Natural killer cell (primary cell): ENCODE results near the gene GNB1L. TPM values are rescaled to one million over a fixed set of nuclear protein-coding genes. Genes with fewer than 3 reads are reported as not detected.

ENCODE experiments used
- ATAC-seq, 3 donors: fragments of 150-1000 bp in 2 of 3; fragments of 200-7000 bp in 1 of 3; cut with Tn5 transposase; 1 replicate in 1 of 3; 2 replicates in 2 of 3; pipeline ENCODE4 v1.10.0; 2021; ENCODE audit warnings: mild to moderate bottlenecking in 2 of 3, moderate library complexity in 2 of 3
- DNase-seq, 2 donors: peaks; one replicate each; pipeline versions ENCODE4 v3.0.0 to v3.0.0-alpha.2; 2013 to 2021; ENCODE audit warnings: mixed read lengths in 1 of 2
- H3K27ac ChIP-seq: one replicate; pipeline ENCODE4 v1.5.1; 2013; ENCODE audit warnings: mild to moderate bottlenecking, low read length
- H3K27me3 ChIP-seq: one replicate; pipeline ENCODE4 v1.6.1; 2013; ENCODE audit warnings: low read length; ENCODE audit not compliant: control insufficient read depth, insufficient read depth
- H3K36me3 ChIP-seq: one replicate; pipeline ENCODE4 v1.6.1; 2013; ENCODE audit warnings: low read length; ENCODE audit not compliant: control insufficient read depth, insufficient read depth
- H3K4me1 ChIP-seq: one replicate; pipeline ENCODE4 v1.6.1; 2013; ENCODE audit warnings: low read length; ENCODE audit not compliant: control insufficient read depth, insufficient read depth
- H3K4me3 ChIP-seq: one replicate; pipeline ENCODE4 v1.5.1; 2013; ENCODE audit warnings: low read length
- H3K9me3 ChIP-seq: one replicate; pipeline ENCODE4 v1.6.1; 2013; ENCODE audit warnings: low read length; ENCODE audit not compliant: control insufficient read depth, insufficient read depth
- H3K27ac Mint-ChIP-seq, 2 donors: one replicate each; pipeline ENCODE4 v1.8.0; 2022; ENCODE audit warnings: mild to moderate bottlenecking in 2 of 2, mixed read lengths in 2 of 2, moderate library complexity in 1 of 2
- H3K27me3 Mint-ChIP-seq, 2 donors: one replicate each; pipeline ENCODE4 v1.8.0; 2022; ENCODE audit warnings: low read depth in 2 of 2, mixed read lengths in 2 of 2
- H3K36me3 Mint-ChIP-seq: one replicate; pipeline ENCODE4 v1.8.0; 2022; ENCODE audit warnings: mixed read lengths
- H3K4me1 Mint-ChIP-seq, 2 donors: one replicate each; pipeline ENCODE4 v1.8.0; 2022; ENCODE audit warnings: mixed read lengths in 2 of 2
- H3K4me3 Mint-ChIP-seq: one replicate; pipeline ENCODE4 v1.8.0; 2022; ENCODE audit warnings: mild to moderate bottlenecking, moderate library complexity, mixed read lengths
- H3K9me3 Mint-ChIP-seq, 2 donors: one replicate each; pipeline ENCODE4 v1.8.0; 2022; ENCODE audit warnings: mixed read lengths in 2 of 2
- WGBS: methylation state at CpG from one replicate; pipeline ENCODE4 v1.1.7; 2013; ENCODE audit warnings: missing lambda C conversion rate; ENCODE audit not compliant: insufficient coverage; 5-methylcytosine and 5-hydroxymethylcytosine counted together
- intact Hi-C: fragments of 100-400 bp; cut with micrococcal nuclease; formaldehyde crosslinking; loops from one replicate; pipeline ENCODE4 v1.14.2; 2022
- total RNA-seq, 4 donors: library from RNA; stranded (reverse); fragments of 120-200 nt in 1 of 4; gene quantifications; one replicate each; pipeline versions ENCODE4 v1.2.3 to v1.2.4, GENCODE V29; 2013 to 2022
- TF ChIP-seq, protein P1 (sequence below): fragments of 200-600 bp; IDR thresholded peaks from one replicate; pipeline ENCODE4 v1.8.0; 2022; ENCODE audit warnings: antibody characterized with exemption

GNB1L gene
- total RNA-seq, 3 donors from 2014 or later (not counting 1 experiment from before 2014, with no cell fraction given): 5.1 to 5.3 (median 5.3) TPM

DNA sequence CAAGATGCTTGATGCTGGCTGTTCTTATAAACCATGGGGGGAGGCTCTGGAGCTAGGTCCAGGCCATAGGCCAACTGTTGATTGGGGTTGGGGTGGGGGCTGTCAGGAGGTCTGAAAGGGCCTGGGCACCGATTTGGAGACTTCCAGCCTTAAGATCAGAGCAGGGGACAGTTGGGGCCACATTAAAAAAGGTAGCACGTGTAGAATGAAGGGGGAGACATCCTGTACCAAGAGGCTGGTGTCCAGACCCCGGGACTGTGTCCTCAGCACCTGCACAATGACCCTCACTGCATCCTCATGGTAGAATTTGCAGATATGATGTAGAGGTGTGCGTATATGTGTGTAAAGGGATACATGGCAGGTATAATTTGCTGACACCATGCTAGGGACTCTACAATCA is 106.5 kb downstream of the GNB1L start:
- Histone ChIP-seq H3K27me3 (peaks cover under 1% of the 10 kb centered on the region), H3K4me3 (no peak overlapping the region), H3K27ac (no peak overlapping the region), H3K9me3 (no peaks in the 10 kb centered on the region), H3K36me3 (no peaks in the 10 kb centered on the region), H3K4me1 (no peaks in the 10 kb centered on the region)
- no peak for ATAC-seq
- Mint-ChIP-seq H3K27ac (no peak overlapping the region), H3K27me3 (peaks cover 0 to 7% of the 10 kb centered on the region in 2 donors), H3K36me3 (no peaks in the 10 kb centered on the region), H3K4me1 (no peaks in the 10 kb centered on the region), H3K9me3 (no peaks in the 10 kb centered on the region), H3K4me3 (no peak overlapping the region)
- WGBS: 64% methylated on average over 3 of the region's 4 CpGs
- TF ChIP-seq, protein P1, sequence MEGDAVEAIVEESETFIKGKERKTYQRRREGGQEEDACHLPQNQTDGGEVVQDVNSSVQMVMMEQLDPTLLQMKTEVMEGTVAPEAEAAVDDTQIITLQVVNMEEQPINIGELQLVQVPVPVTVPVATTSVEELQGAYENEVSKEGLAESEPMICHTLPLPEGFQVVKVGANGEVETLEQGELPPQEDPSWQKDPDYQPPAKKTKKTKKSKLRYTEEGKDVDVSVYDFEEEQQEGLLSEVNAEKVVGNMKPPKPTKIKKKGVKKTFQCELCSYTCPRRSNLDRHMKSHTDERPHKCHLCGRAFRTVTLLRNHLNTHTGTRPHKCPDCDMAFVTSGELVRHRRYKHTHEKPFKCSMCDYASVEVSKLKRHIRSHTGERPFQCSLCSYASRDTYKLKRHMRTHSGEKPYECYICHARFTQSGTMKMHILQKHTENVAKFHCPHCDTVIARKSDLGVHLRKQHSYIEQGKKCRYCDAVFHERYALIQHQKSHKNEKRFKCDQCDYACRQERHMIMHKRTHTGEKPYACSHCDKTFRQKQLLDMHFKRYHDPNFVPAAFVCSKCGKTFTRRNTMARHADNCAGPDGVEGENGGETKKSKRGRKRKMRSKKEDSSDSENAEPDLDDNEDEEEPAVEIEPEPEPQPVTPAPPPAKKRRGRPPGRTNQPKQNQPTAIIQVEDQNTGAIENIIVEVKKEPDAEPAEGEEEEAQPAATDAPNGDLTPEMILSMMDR: no peak
- intact Hi-C loops: no loop called here
- DNase-seq: no peak

DNA sequence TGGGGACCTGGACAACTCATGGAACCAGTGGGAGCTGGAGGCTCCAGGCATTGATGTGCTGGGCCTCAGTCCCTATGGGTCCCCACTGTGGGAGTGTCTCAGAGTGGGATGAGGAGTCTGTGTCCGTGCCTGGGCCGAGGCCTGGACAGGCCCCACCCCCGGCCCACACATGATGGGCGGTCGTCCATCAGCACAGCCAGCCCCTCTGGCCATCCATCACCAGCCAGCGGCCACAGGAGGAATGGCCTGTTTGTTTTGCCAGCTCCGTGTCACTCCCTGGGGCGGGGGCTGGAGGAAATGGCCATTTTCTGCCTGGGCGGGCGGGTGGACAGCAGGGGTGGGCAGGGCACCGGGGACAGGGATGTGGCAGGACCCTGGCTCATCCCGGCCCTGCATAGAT is 107.1 kb downstream of the GNB1L start:
- Mint-ChIP-seq H3K4me3 (no peak overlapping the region), H3K36me3 (no peaks in the 10 kb centered on the region), H3K27me3 (peaks cover 0 to 1% of the 10 kb centered on the region in 2 donors), H3K9me3 (no peaks in the 10 kb centered on the region), H3K4me1 (no peaks in the 10 kb centered on the region), H3K27ac (no peak overlapping the region)
- no peaks in the 10 kb centered on the region for H3K9me3 ChIP-seq
- DNase-seq: no peak
- H3K27ac ChIP-seq: no peak overlapping the region
- intact Hi-C loops: no loop called here
- H3K4me1 ChIP-seq: no peaks in the 10 kb centered on the region
- H3K4me3 ChIP-seq: no peak overlapping the region
- H3K36me3 ChIP-seq: no peaks in the 10 kb centered on the region
- WGBS: 89% methylated on average over 12 of the region's 12 CpGs
- no peak for ATAC-seq
- no peaks in the 10 kb centered on the region for H3K27me3 ChIP-seq
- TF ChIP-seq, protein P1: no peak

DNA sequence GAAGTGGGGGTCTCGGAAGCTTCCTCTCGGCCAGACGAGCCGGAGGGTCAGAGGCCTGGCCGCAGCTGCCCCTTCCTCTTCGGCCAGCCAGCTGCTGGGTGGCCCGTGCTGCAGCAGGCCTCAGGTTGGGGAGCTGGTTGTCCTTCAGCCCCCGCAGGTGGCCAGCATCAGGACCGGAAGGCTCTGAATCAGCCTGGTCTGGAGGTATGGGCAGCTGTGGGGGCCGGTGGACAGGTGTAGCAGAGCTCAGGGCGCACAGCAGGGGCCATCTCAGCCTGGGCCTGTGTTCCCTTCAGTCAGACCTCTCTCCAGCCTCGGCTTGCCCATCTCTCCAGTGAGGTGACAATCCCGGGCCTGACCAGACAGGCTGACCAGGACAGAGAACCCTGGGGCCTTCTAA is 107.9 kb downstream of the GNB1L start:
- intact Hi-C loops: no loop called here
- Mint-ChIP-seq H3K4me1 (no peaks in the 10 kb centered on the region), H3K36me3 (no peaks in the 10 kb centered on the region), H3K4me3 (no peak overlapping the region), H3K27ac (no peak overlapping the region), H3K9me3 (no peaks in the 10 kb centered on the region), H3K27me3 (no peaks in the 10 kb centered on the region)
- H3K4me1 ChIP-seq: no peaks in the 10 kb centered on the region
- no peak for DNase-seq
- ATAC-seq: no peak
- H3K4me3 ChIP-seq: no peak overlapping the region
- 88% methylated on average over 13 of the region's 13 CpGs for WGBS
- no peaks in the 10 kb centered on the region for H3K36me3 ChIP-seq
- H3K9me3 ChIP-seq: no peaks in the 10 kb centered on the region
- H3K27me3 ChIP-seq: no peaks in the 10 kb centered on the region
- H3K27ac ChIP-seq: no peak overlapping the region
- TF ChIP-seq, protein P1: no peak
